Activated T-cell treated with anti-CD3 and anti-CD28 coated beads for 24 hours (primary cell): ENCODE data around the gene PLA2G3.
"Not testable (repeated sequence)": the region's sequence is repeated elsewhere in the genome, so short reads cannot be mapped to it uniquely, and the experiment has no call there.

Experiments
- DNase-seq: peaks from one replicate; pipeline ENCODE4 v3.0.0-alpha.2; 2020; ENCODE audit warnings: low read depth

Gene PLA2G3, protein sequence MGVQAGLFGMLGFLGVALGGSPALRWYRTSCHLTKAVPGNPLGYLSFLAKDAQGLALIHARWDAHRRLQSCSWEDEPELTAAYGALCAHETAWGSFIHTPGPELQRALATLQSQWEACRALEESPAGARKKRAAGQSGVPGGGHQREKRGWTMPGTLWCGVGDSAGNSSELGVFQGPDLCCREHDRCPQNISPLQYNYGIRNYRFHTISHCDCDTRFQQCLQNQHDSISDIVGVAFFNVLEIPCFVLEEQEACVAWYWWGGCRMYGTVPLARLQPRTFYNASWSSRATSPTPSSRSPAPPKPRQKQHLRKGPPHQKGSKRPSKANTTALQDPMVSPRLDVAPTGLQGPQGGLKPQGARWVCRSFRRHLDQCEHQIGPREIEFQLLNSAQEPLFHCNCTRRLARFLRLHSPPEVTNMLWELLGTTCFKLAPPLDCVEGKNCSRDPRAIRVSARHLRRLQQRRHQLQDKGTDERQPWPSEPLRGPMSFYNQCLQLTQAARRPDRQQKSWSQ

GRCh38 chr22:31139866-31140716, at the start of gene PLA2G3:
Gene PLA2G3 (minus strand): TSS chr22:31140508. CDS start chr22:31140354, 154 bp downstream.
- DNase-seq, result no peak

GRCh38 chr22:31187627-31188026, 47.3 kb upstream of the PLA2G3 start:
- DNase-seq, result no peak

- DNase-seq, result no peak
Measured at GRCh38 chr22:31185056-31185455, 44.7 kb upstream of the PLA2G3 start.

DNA sequence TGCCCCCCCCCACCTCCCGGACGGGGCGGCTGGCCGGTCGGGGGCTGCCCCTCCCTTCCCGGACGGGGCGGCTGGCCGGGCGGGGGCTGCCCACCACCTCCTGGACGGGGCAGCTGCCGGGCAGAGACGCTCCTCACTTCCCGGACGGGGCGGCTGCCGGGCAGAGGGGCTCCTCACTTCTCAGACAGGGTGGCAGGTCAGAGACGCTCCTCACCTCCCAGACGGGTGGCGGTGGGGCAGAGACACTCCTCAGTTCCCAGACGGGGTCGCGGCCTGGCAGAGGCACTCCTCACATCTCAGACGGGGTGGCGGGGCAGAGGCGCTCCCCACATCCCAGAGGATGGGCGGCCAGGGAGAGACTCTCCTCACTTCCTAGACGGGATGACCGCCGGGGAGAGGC, 43.7 kb upstream of the PLA2G3 start:
- no peak for DNase-seq

- no peak for DNase-seq
Measured at GRCh38 chr22:31179345-31179744, 39.0 kb upstream of the PLA2G3 start.

DNA sequence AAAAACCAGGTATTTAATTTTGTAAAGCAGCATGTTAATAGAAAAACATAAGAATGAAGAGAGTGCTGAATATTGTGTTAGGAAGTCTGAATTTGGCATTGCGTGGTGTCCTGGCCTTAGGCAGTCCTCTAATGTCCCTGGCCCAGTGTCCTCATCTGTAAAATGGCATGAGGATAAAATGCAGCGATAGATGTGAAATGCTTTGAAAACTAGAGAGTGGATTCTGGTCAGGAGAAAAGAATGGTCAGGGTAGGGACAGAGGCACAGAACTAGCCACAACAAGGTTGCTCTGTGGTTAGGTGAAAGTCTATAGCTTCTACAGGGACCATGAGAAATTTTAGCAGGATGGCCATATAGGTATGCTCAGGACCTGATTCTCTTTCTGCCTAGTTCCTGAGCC, 38.6 kb upstream of the PLA2G3 start:
- DNase-seq, result no peak

GRCh38 chr22:31177420-31178162, 37.3 kb upstream of the PLA2G3 start:
- no peak for DNase-seq

- DNase-seq, result no peak
Measured at GRCh38 chr22:31176923-31177322, 36.6 kb upstream of the PLA2G3 start.

GRCh38 chr22:31173386-31174145, 33.3 kb upstream of the PLA2G3 start:
- no peak for DNase-seq

DNA sequence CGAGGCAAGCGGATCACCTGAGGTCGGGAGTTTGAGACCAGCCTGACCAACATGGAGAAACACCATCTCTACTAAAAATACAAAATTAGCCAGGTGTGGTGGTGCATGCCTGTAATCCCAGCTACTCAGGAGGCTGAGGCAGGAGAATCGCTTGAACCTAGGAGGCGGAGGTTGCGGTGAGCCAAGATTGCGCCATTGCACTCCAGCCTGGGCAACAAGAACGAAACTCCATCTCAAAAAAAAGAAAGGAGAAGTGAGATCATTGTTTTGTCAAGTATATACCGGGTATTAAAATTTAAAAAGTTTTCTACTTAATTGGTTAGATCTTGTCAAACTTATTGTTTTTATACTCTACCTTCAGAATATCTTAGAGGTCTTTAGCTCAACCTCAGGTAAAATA, 31.4 kb upstream of the PLA2G3 start:
- not testable (repeated sequence) for DNase-seq

GRCh38 chr22:31170971-31171370, 30.7 kb upstream of the PLA2G3 start:
- no peak for DNase-seq

- DNase-seq, result no peak
Measured at GRCh38 chr22:31162015-31162765, 21.9 kb upstream of the PLA2G3 start.

GRCh38 chr22:31161386-31161785, 21.1 kb upstream of the PLA2G3 start:
- no peak for DNase-seq

GRCh38 chr22:31160328-31160978, 20.1 kb upstream of the PLA2G3 start:
- no peak for DNase-seq

GRCh38 chr22:31155422-31155821, 15.1 kb upstream of the PLA2G3 start:
- DNase-seq, result no peak

- no peak for DNase-seq
Measured at GRCh38 chr22:31154975-31155374, 14.7 kb upstream of the PLA2G3 start.

- no peak for DNase-seq
Measured at GRCh38 chr22:31153357-31153756, 13.0 kb upstream of the PLA2G3 start.

GRCh38 chr22:31151872-31152271, 11.6 kb upstream of the PLA2G3 start:
- DNase-seq, result no peak

DNA sequence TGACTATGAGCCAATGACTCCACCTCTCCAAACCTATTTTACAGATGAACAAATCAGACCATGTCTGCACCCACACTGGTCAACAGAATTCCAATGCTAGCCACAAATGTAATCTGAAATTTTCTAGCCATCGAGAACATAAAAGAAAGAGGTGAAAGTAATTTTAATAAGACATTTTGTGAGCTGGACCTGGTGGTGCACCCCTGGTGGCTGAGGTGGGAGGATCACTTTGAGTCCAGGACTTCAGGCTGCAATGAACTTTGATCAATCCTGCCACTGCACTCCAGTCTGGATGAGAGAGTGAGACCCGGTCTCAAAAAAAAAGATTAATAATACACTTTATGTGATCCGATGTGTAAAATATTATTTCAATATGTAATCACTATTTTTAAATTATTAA, 10.3 kb upstream of the PLA2G3 start:
- no peak for DNase-seq

GRCh38 chr22:31148953-31149627, 8.8 kb upstream of the PLA2G3 start:
- no peak for DNase-seq
